GM19397 (cell line): Measurements from ENCODE around the gene TMOD1.

Experiments
- ATAC-seq: cut with Tn5 transposase; IDR thresholded peaks from one replicate; pipeline ENCODE4 v1.9.1; 2021; ENCODE audit warnings: mild to moderate bottlenecking, moderate library complexity; ENCODE audit not compliant: unreplicated experiment

TMOD1 gene

DNA sequence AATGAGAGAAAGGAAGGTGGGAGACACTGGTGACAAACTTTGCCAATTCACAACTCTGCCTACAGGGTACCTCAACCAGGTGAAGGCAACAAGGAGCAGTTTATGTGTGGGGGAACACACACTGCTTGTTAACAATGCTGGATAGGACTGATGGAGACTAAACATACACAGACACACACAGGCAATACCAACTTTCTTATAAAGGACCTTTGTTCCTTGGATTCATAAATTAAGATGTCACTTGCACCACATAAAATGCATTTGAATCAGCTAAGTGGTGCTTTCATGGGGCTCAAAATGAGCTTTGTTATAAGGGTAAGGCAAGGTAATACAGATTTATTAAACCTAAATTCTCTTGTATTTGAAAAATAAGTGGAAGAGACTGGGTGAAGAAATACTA is 127.7 kb downstream of the TMOD1 start:
- no peak for ATAC-seq

- ATAC-seq = no peak
Measured at GRCh38 chr9:97630591-97630990, 129.1 kb downstream of the TMOD1 start.

DNA sequence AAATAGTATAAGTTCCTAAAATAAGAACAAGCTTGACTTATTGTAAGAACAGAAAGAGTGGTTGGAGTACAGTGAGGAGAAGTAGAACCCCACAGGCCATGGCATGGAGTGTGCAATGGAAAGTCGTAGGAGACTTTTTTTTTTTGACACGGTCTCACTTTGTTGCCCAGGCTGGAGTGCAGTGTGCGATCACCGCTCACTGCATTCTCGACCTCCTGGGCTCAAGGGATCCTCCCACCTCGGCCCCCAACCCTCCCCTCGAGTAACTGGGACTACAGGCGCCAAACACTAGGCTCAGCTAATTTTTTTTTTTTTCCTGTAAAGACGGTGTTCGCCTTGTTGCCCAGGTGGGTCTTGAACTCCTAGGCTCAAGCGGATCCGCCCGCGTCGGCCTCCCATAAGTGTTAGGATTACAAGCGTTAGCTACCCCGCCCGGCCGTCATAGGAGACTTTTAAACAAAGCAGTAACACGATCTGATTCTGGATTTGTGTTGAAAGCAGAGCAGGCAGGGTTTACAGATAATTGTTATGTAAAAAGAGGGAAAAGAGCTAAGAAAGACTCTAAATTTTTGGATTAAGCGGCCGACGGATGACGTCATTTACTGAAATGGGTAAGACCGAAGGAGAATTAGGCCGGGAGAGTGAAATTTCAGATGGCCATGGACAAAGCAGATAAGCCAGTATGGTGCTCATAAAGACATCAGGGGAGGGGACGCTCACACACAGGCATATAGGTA is 130.9 kb downstream of the TMOD1 start:
- peak; percentile 5 for ATAC-seq

DNA sequence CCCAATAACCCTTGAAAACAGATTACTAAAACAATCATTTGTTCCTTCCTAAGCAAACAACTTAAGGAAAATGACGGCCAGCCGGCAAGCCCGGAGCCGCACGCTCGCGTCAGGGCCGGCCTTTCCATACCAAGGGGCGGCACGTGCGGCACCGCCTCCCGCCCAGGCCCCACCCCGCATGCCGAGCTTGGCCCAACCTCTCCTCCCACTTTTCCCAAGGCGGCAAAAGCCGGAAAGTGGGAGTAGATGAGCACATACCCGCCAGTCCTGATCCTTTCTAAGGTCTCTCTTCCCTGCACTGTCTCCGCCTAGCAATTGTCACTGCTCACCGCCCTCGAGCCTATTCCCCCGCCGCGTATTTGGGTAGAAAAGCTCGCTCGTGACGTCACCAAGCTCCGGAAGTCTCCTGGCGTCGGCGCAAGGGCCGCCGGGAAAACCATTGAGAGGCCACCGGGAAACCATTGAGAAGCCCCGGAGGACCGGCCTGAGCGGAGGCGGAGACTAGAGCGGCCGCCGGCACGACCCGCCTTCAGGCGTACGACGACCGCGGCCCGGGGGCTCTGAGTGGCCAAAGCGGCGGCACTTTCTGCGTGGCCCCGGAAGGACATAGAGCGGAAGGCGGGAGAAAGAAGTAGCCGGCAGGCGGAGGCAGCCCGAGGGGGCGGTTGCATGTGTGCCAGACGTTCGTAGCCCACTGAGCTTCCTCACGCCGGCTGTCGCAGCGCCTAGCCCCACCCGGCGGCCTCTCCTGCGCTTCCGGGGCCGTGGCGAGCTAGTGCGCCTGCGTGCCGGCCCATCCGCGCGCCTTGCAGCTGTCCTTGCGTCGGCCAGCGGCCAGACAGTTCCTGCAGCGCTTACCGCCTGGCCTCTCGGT is 131.8 kb downstream of the TMOD1 start, which contains the start of the genes NCBP1 and TSTD2:
Gene NCBP1, plus strand, starts transcription at position 837 of the 874 bp plus-strand sequence. CDS start 61 bp downstream, outside the sequence.
Gene TSTD2, minus strand, starts transcription at position 384 of the 874 bp plus-strand sequence. CDS start 5,806 bp downstream, outside the sequence.
- peak; percentile 90 for ATAC-seq

- no peak for ATAC-seq
Measured at GRCh38 chr9:97633859-97634490, 132.5 kb downstream of the TMOD1 start.

DNA sequence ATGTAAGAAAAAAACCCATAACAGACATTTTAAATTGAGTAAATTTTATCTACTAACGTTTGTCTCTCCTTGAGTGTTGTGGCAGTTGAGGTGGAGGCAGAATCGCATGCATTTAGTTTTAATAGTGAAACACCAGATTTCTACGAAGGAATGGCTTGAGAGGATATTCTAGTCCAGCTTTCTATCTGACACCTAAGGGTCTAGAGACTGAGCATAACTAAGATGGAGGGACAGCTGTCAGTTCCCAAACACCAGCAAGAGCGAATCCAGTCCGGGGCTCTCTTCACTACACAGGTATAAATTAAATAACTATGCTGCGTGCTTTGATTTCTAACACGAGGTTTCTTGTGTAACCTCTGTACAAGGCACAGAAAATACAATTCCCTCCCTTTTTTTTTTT is 133.6 kb downstream of the TMOD1 start:
- ATAC-seq = no peak

DNA sequence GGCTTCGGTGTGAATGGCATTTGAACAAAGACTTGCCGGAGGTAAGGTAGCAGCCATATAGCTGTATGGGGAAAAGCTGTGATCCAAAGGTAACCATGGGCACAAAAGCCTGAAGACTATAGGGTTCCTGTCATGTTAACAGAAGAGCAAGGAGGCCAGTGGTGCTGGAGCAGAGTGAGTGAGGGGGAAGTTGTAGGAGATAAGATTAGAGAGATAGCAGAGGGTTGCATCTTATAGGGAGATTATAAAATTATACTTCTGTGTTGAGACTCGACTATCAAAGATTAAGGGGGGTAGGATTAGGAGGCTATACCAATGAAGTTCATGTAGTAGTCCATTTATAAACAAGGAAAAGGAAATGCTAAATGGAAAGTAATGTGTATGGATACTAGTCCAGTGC is 135.4 kb downstream of the TMOD1 start:
- ATAC-seq = no peak

- no peak for ATAC-seq
Measured at GRCh38 chr9:97638666-97639065, 137.2 kb downstream of the TMOD1 start.

GRCh38 chr9:97640325-97640724 is 138.9 kb downstream of the TMOD1 start:
- ATAC-seq = no peak

DNA sequence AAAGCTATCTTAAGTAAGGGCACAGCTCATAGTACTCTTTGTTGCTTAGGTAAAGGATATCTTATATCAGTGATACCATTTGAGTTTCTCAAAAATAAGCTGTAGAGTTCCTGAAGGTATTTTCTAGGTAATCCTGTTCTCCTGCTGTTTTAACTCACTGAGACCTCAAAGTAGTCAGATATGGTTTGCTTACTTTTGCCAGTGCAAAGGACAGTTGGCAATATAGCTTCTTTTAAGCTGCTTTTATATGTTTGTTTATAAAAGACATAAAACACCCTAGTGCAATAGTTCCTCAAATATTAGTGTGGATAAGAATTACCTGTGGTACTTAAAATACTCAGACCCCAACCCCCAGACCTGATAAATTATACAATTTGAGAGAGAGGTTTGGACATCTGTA is 144.3 kb downstream of the TMOD1 start:
- no peak for ATAC-seq

DNA sequence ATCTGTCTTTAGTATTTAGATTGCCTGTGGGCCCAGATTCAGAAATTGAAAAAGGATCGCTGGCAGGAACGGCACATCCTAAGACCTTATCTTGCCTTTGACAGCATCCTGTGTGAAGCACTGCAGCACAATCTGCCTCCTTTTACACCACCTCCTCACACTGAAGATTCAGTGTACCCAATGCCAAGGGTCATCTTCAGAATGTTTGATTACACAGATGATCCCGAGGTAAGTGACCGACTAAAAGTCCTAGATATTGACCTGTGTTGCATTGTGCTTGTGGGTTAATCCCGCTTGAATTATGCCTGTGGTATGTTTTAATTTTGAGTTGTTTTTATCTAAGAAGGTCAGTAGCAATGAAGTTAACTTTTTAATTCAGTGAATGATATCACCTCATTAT is 146.5 kb downstream of the TMOD1 start:
- ATAC-seq = no peak
